Measurements from ENCODE around the gene SIL1.

DNA sequence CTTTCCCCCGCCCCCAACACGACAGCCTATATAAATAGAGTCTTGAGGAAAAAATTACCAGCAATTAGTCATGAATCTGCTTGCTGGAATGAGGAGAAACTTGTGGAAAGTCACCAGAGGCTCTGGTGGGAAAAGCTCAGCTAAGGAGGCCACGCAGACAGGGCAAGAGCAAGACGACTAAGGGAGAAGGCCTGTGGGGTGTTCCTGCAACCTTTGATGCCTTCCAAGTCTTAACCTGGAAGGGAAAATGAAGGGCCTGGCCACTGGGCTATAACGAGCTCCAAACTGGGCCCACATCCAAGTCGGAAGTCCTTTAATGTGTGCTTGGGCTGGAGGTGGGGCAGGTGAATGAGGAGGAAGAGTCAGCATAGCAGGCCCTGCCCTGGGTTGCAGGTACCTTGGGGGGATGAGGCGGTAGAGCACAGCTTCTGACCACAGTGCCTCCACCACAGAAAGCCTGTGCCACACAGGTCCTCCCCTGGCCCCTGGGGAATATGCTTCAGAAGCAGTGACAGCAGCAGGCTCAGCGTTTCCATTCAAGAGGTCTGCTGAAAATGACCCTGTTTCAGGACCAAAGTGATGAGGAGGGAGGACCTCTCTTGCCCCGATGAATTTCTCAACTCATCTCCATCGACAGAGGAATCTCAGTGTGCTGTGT is 230.2 kb downstream of the SIL1 start:
- TF ChIP-seq, protein P1, sequence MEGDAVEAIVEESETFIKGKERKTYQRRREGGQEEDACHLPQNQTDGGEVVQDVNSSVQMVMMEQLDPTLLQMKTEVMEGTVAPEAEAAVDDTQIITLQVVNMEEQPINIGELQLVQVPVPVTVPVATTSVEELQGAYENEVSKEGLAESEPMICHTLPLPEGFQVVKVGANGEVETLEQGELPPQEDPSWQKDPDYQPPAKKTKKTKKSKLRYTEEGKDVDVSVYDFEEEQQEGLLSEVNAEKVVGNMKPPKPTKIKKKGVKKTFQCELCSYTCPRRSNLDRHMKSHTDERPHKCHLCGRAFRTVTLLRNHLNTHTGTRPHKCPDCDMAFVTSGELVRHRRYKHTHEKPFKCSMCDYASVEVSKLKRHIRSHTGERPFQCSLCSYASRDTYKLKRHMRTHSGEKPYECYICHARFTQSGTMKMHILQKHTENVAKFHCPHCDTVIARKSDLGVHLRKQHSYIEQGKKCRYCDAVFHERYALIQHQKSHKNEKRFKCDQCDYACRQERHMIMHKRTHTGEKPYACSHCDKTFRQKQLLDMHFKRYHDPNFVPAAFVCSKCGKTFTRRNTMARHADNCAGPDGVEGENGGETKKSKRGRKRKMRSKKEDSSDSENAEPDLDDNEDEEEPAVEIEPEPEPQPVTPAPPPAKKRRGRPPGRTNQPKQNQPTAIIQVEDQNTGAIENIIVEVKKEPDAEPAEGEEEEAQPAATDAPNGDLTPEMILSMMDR (IDR thresholded peaks at IDR 0.05) = no peak
- TF ChIP-seq POLR2A (IDR thresholded peaks at IDR 0.05) (no peak), POLR2AphosphoS5 (IDR thresholded peaks at IDR 0.05) (no peak), EP300 (IDR thresholded peaks at IDR 0.05) (no peak)

All from gastroesophageal sphincter (tissue), 3 donors.